H1 (cell line): ENCODE results near the gene KIAA1671. TPM values are rescaled to one million over a fixed set of nuclear protein-coding genes. Genes with fewer than 3 reads are reported as not detected.

Experiments used
- CTCF ChIA-PET: fragments of 300-600 bp; sonication (Branson Sonifier 250); formaldehyde crosslinking; loops from one replicate; lab custom pipeline; 2021; ENCODE audit not compliant: partially characterized antibody; lab: Charles Lee
- POLR2A ChIA-PET: fragments of 300-600 bp; sonication (Branson Sonifier 250); formaldehyde crosslinking; loops from one replicate; lab custom pipeline; 2021; ENCODE audit warnings: inconsistent platforms; ENCODE audit not compliant: partially characterized antibody; lab: Charles Lee
- DNase-seq, 2 experiments: peaks; one replicate each; pipeline versions ENCODE4 v3.0.0 to v3.0.0-alpha.2; 2010 to 2022; ENCODE audit warnings: low spot score in 2 of 2, low read depth in 1 of 2, mixed read lengths in 1 of 2
- FAIRE-seq: peaks from 2 replicates; lab custom pipeline; 2011; peaks lifted over from hg19 to GRCh38; lab: Jason Lieb, UNC
- H2AFZ ChIP-seq: 2 replicates; pipeline ENCODE4 v1.8.1; 2012; ENCODE audit warnings: low read length, inconsistent platforms
- H2AK5ac ChIP-seq: 2 replicates; pipeline ENCODE4 v1.6.1; 2013; ENCODE audit warnings: low read depth, low read length
- H2BK120ac ChIP-seq: replicated peaks from 2 replicates; pipeline ENCODE3; 2013; ENCODE audit warnings: low read depth, low read length, inconsistent platforms
- H2BK12ac ChIP-seq: 2 replicates; pipeline ENCODE4 v1.6.1; 2013; ENCODE audit warnings: low read depth, low read length
- H2BK15ac ChIP-seq: 2 replicates; pipeline ENCODE4 v1.6.1; 2013; ENCODE audit warnings: low read length
- H2BK20ac ChIP-seq: 2 replicates; pipeline ENCODE4 v1.6.1; 2013; ENCODE audit warnings: low read length
- H2BK5ac ChIP-seq: 2 replicates; pipeline ENCODE4 v1.6.1; 2013; ENCODE audit warnings: low read depth, low read length
- H3K14ac ChIP-seq: 2 replicates; pipeline ENCODE4 v1.6.1; 2013; ENCODE audit warnings: inconsistent platforms; ENCODE audit not compliant: insufficient read length
- H3K18ac ChIP-seq: 2 replicates; pipeline ENCODE4 v1.6.1; 2013; ENCODE audit warnings: low read length; ENCODE audit errors: extremely low read depth
- H3K23ac ChIP-seq: 2 replicates; pipeline ENCODE4 v1.6.1; 2013; ENCODE audit warnings: inconsistent platforms; ENCODE audit not compliant: insufficient read length
- H3K23me2 ChIP-seq: 2 replicates; pipeline ENCODE4 v1.6.1; 2013; ENCODE audit warnings: low read depth, low read length
- H3K27ac ChIP-seq: 2 replicates; pipeline ENCODE4 v1.6.1; 2011; ENCODE audit warnings: low read depth, low read length, inconsistent platforms
- H3K27me3 ChIP-seq, 4 experiments: replicated peaks in 1 of 4; 1 replicate in 1 of 4; 2 replicates in 3 of 4; pipeline versions ENCODE4 v1.6.1 to v1.8.1; 2011 to 2013; ENCODE audit warnings: low read length in 3 of 4, mild to moderate bottlenecking in 3 of 4, inconsistent platforms in 2 of 4, mixed read lengths in 2 of 4, moderate library complexity in 1 of 4; ENCODE audit not compliant: control insufficient read depth in 3 of 4, insufficient read depth in 3 of 4; ENCODE audit errors: extremely low read depth in 1 of 4
- H3K36me3 ChIP-seq, 4 experiments: 2 replicates each; pipeline versions ENCODE4 v1.6.1 to v1.8.1; 2011 to 2013; ENCODE audit warnings: mild to moderate bottlenecking in 4 of 4, low read length in 3 of 4, moderate library complexity in 2 of 4, control low read depth in 1 of 4, inconsistent platforms in 1 of 4; ENCODE audit not compliant: insufficient read depth in 4 of 4, control insufficient read depth in 2 of 4
- H3K4ac ChIP-seq: replicated peaks from 2 replicates; pipeline ENCODE3; 2013; ENCODE audit warnings: low read length, low read depth, mixed read lengths, inconsistent platforms; ENCODE audit not compliant: insufficient read length
- H3K4me1 ChIP-seq, 4 experiments: replicated peaks in 1 of 4; 1 replicate in 1 of 4; 2 replicates in 3 of 4; pipeline versions ENCODE4 v1.6.1 to v1.8.1; 2011 to 2013; ENCODE audit warnings: low read length in 3 of 4, inconsistent platforms in 2 of 4, mixed read lengths in 1 of 4; ENCODE audit not compliant: insufficient read depth in 4 of 4, control insufficient read depth in 3 of 4
- H3K4me2 ChIP-seq, 2 experiments: 2 replicates each; pipeline versions ENCODE4 v1.6.1 to v1.8.1; 2011 to 2013; ENCODE audit warnings: low read depth in 2 of 2, low read length in 2 of 2, control low read depth in 1 of 2, inconsistent platforms in 1 of 2, mild to moderate bottlenecking in 1 of 2; ENCODE audit not compliant: insufficient read depth in 1 of 2
- H3K4me3 ChIP-seq, 4 experiments: fragments of 200-600, 300-600 bp in 1 of 4; sonication (generic), shearing (Covaris generic), sonication (Bioruptor Twin) in 1 of 4; 2 replicates each; pipeline versions ENCODE4 v1.5.1 to v1.8.1; 2011 to 2016; ENCODE audit warnings: low read length in 4 of 4, low read depth in 3 of 4, control low read depth in 2 of 4, inconsistent platforms in 2 of 4, mild to moderate bottlenecking in 2 of 4, mixed read lengths in 1 of 4, moderate library complexity in 1 of 4; ENCODE audit not compliant: insufficient read depth in 2 of 4; ENCODE audit errors: extremely low read depth in 1 of 4
- H3K56ac ChIP-seq: replicated peaks from 2 replicates; pipeline ENCODE3; 2013; ENCODE audit warnings: low read depth, mild to moderate bottlenecking, mixed read lengths, low read length, inconsistent platforms; ENCODE audit not compliant: insufficient read length
- H3K79me1 ChIP-seq: 2 replicates; pipeline ENCODE4 v1.6.1; 2013; ENCODE audit warnings: low read depth, low read length, control low read depth
- H3K79me2 ChIP-seq, 2 experiments: 2 replicates each; pipeline versions ENCODE4 v1.6.1 to v1.8.1; 2012 to 2013; ENCODE audit warnings: low read length in 2 of 2, mild to moderate bottlenecking in 2 of 2, inconsistent platforms in 1 of 2; ENCODE audit not compliant: insufficient read depth in 2 of 2, control insufficient read depth in 1 of 2
- H3K9ac ChIP-seq, 4 experiments: replicated peaks in 1 of 4; 1 replicate in 1 of 4; 2 replicates in 3 of 4; pipeline versions ENCODE4 v1.6.1 to v1.8.1; 2011 to 2013; ENCODE audit warnings: low read depth in 3 of 4, low read length in 3 of 4, control low read depth in 2 of 4, mild to moderate bottlenecking in 2 of 4, moderate library complexity in 2 of 4, inconsistent platforms in 1 of 4; ENCODE audit errors: extremely low read depth in 1 of 4
- H3K9me3 ChIP-seq, 2 experiments: 2 replicates each; pipeline versions ENCODE4 v1.6.1 to v1.8.1; 2012 to 2013; ENCODE audit warnings: mild to moderate bottlenecking in 2 of 2, moderate library complexity in 2 of 2, control low read depth in 1 of 2, inconsistent platforms in 1 of 2, low read depth in 1 of 2, low read length in 1 of 2, mixed read lengths in 1 of 2; ENCODE audit not compliant: insufficient read depth in 2 of 2
- H4K20me1 ChIP-seq, 2 experiments: replicated peaks in 1 of 2; 2 replicates each; pipeline versions ENCODE3 to v1.8.1; 2011 to 2013; ENCODE audit warnings: inconsistent platforms in 2 of 2, low read length in 2 of 2, mild to moderate bottlenecking in 1 of 2; ENCODE audit not compliant: insufficient read depth in 2 of 2, control insufficient read depth in 1 of 2
- H4K5ac ChIP-seq: 2 replicates; pipeline ENCODE4 v1.6.1; 2013; ENCODE audit warnings: low read length, low read depth, mixed read lengths, inconsistent platforms; ENCODE audit not compliant: insufficient read length
- H4K8ac ChIP-seq: 2 replicates; pipeline ENCODE4 v1.8.0; 2013; ENCODE audit warnings: mild to moderate bottlenecking, moderate library complexity, low read length, inconsistent platforms; ENCODE audit not compliant: insufficient read depth; ENCODE audit errors: extremely low read depth
- H4K91ac ChIP-seq: replicated peaks from 2 replicates; pipeline ENCODE3; 2013; ENCODE audit warnings: low read length, mixed read lengths, inconsistent platforms; ENCODE audit not compliant: insufficient read length
- BACH1 ChIP-seq: IDR thresholded peaks from 2 replicates; pipeline ENCODE4 v1.6.1; 2012; ENCODE audit warnings: low read length, improper control_type of control experiment
- BCL11A ChIP-seq, 2 experiments: IDR thresholded peaks; one replicate each; pipeline ENCODE4 v1.6.1; 2011; ENCODE audit warnings: low read depth in 2 of 2, low read length in 2 of 2, mild to moderate bottlenecking in 2 of 2
- EZH2 ChIP-seq: fragments of 200-600 bp; sonication (generic); IDR thresholded peaks from 2 replicates; pipeline ENCODE4 v1.7.1; 2012; ENCODE audit warnings: low read depth, mild to moderate bottlenecking, moderate library complexity, low read length, inconsistent platforms; ENCODE audit not compliant: severe bottlenecking
- GTF2F1 ChIP-seq: IDR thresholded peaks from 2 replicates; pipeline ENCODE4 v1.6.1; 2012; ENCODE audit warnings: low read depth, low read length, improper control_type of control experiment, borderline replicate concordance
- JUND ChIP-seq: IDR thresholded peaks from 2 replicates; pipeline ENCODE4 v1.6.1; 2011; ENCODE audit warnings: mild to moderate bottlenecking, improper control_type of control experiment, low read length
- KDM5A ChIP-seq: fragments of 200-600 bp; IDR thresholded peaks from 2 replicates; pipeline ENCODE4 v1.7.1; 2012; ENCODE audit warnings: mild to moderate bottlenecking, low read length, inconsistent platforms, mixed read lengths
- POLR2A ChIP-seq, 2 experiments: IDR thresholded peaks; 1 replicate in 1 of 2; 2 replicates in 1 of 2; pipeline ENCODE4 v1.6.1; 2011; ENCODE audit warnings: low read depth in 2 of 2, low read length in 2 of 2, mild to moderate bottlenecking in 2 of 2; ENCODE audit errors: control extremely low read depth in 1 of 2
- POLR2AphosphoS5 ChIP-seq: IDR thresholded peaks from 2 replicates; pipeline ENCODE4 v1.6.1; 2011; ENCODE audit warnings: low read depth, low read length
- SAP30 ChIP-seq: fragments of 300-600 bp; sonication (generic); IDR thresholded peaks from 2 replicates; pipeline ENCODE4 v1.7.1; 2012; ENCODE audit warnings: low read length, moderate library complexity, mild to moderate bottlenecking, inconsistent platforms; ENCODE audit not compliant: insufficient read depth, insufficient replicate concordance
- TAF7 ChIP-seq: optimal IDR thresholded peaks from 2 replicates; pipeline ENCODE3; 2011; ENCODE audit warnings: low read depth, mild to moderate bottlenecking, inconsistent platforms, low read length, moderate library complexity, borderline replicate concordance
- TBP ChIP-seq: IDR thresholded peaks from 2 replicates; pipeline ENCODE4 v1.6.1; 2011; ENCODE audit warnings: low read depth, low read length, improper control_type of control experiment
- WGBS, 2 experiments: shearing (Covaris generic) in 1 of 2; methylation state at CpG; one replicate each; pipeline versions ENCODE4 v1.1.6 to v1.1.7; 2013 to 2015; ENCODE audit warnings: low lambda C conversion rate in 2 of 2, mixed read lengths in 2 of 2, inconsistent platforms in 1 of 2, low coverage in 1 of 2, missing lambda C conversion rate in 1 of 2; ENCODE audit not compliant: insufficient replicate concordance in 2 of 2, insufficient coverage in 1 of 2, insufficient read length in 1 of 2; ENCODE audit errors: extremely low coverage in 1 of 2, missing lambda C conversion rate in 1 of 2; 5-methylcytosine and 5-hydroxymethylcytosine counted together
- polyA plus RNA-seq, 7 experiments: library from polyadenylated mRNA; depleted of rRNA in 3 of 7; stranded (reverse) in 5 of 7; unstranded in 2 of 7; fragments of >200 nt in 5 of 7; fragments of 200-250 nt in 2 of 7; gene quantifications; 1 replicate in 5 of 7; 2 replicates in 1 of 7; 4 replicates in 1 of 7; pipeline versions ENCODE4 v1.2.1 to v1.2.3, GENCODE V29; 2011 to 2013; ENCODE audit warnings: missing spikeins in 2 of 7, mixed read lengths in 2 of 7
- total RNA-seq: library from RNA; stranded (reverse); fragmentation: NEBNext Ultra II Directional; extraction: Animal tissue kit (Norgen Biotek cat#: 25700); gene quantifications from 2 replicates; pipeline ENCODE4 v1.2.1, GENCODE V29; 2021

The KIAA1671 gene
- total and polyA plus RNA-seq, 2 of the 8 experiments (the other 6 are each of a cell fraction or from before 2014, with no cell fraction given), result 6.4 to 23.9 TPM

DNA sequence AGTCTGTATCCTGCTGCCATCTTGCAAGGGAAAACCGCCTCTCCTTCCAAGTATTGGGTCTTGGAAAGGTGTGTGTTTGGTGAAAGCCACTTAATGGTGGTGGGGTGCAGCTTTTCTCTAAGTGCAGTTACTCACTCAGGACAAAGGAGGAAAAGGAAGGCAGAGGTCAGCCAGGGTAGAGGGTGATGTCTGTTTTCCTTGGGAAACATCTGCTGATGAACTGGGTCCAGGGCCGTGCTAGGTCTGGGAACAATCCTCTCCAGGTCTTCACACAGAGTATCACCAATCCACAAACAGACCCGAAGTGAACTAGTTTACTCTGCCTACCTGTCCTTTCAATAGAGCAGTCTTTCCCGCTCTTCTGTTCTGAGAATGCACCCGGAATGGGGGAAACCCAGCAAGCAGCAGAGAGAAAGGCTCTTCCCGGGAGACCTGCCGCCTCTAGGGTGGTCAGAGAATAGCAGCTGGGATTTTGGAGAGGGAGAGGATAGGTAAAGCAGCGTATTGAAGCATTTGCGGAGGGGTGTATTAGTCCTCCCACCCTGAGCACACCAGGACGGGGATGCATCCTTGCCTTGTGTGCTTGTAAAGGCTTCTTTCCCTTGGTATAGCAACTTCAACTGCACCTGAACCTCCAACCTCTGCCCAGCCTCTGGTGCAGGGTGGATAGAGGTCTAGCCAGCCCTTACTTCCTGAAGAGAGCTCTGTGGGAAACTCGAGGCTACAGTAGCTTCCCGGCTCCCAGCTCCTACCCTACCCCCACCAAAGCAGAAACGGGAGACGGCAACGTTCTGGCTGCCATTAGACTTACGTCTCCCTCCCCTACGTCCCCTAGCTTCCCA is 26.7 kb upstream of the KIAA1671 start:
- CTCF ChIA-PET, result interaction anchor here (0.7 to 3.8 kb wide), 15 partner anchors 8 to 169 kb away, joined by 3 to 27 read pairs (median 4); no protein-coding TSS in a partner anchor
- no peak overlapping the region for H2BK120ac ChIP-seq
- H2AK5ac ChIP-seq, result no peak overlapping the region
- DNase-seq, result peak in 1 of 2 experiments; percentile 61
- peak overlapping the region in 1 of 4 experiments; percentile 2; a peak in 1 of 8 replicates for H3K4me3 ChIP-seq
- no peak overlapping the region for H4K91ac ChIP-seq
- H3K27ac ChIP-seq, result no peak overlapping the region
- H3K79me2 ChIP-seq, result no peaks in the 10 kb centered on the region
- peaks cover 2% of the 10 kb centered on the region; the same call in 1 of the 2 replicates for H3K23me2 ChIP-seq
- H2BK12ac ChIP-seq, result peak overlapping the region; percentile 51; the same call in 1 of the 2 replicates
- H2AFZ ChIP-seq, result peak overlapping the region; percentile 63
- FAIRE-seq, result peak; percentile 79
- 60% methylated on average over 17 of the region's 17 CpGs; no CpG with 5 or more reads in 1 of the 2 experiments for WGBS, 2 experiments
- peak overlapping the region; percentile 39 for H4K5ac ChIP-seq
- POLR2A ChIA-PET, result interaction anchor here (0.6 to 1.3 kb wide), 3 partner anchors 13 to 414 kb away, joined by 3 to 4 read pairs (median 3); no protein-coding TSS in a partner anchor
- H3K18ac ChIP-seq, result peak overlapping the region; percentile 71
- no peaks in the 10 kb centered on the region for H3K36me3 ChIP-seq
- H3K9me3 ChIP-seq, result peaks cover 0 to 3% of the 10 kb centered on the region in 2 experiments; a peak in 1 of 4 replicates
- H3K79me1 ChIP-seq, result no peaks in the 10 kb centered on the region
- H2BK15ac ChIP-seq, result no peak overlapping the region
- peak overlapping the region; percentile 47 to 55; a peak in 3 of 4 replicates for H3K4me2 ChIP-seq
- H3K14ac ChIP-seq, result no peak overlapping the region
- peak overlapping the region; percentile 64; the same call in 1 of the 2 replicates for H2BK20ac ChIP-seq
- peak overlapping the region in 2 of 4 experiments; percentile 0 to 31; a peak in 1 of 7 replicates for H3K9ac ChIP-seq
- 0 out of 2 replicates have a peak overlapping the region, but pooled peaks have one; percentile 36 for H2BK5ac ChIP-seq
- peak overlapping the region; percentile 73 for H4K8ac ChIP-seq
- H3K23ac ChIP-seq, result no peak overlapping the region
- H3K56ac ChIP-seq, result no peak overlapping the region
- no peaks in the 10 kb centered on the region for H4K20me1 ChIP-seq
- no peaks in the 10 kb centered on the region for H3K27me3 ChIP-seq
- no peak overlapping the region for H3K4ac ChIP-seq
- peaks cover 0 to 8% (median 5%) of the 10 kb centered on the region in 4 experiments; a peak in 4 of 7 replicates for H3K4me1 ChIP-seq
- TF ChIP-seq GTF2F1, result no peak
- TF ChIP-seq EZH2, result no peak
- TF ChIP-seq TBP, result 0 out of 2 replicates have a peak, but pooled peaks have one; percentile 11
- TF ChIP-seq TAF7, result no peak
- no peak for TF ChIP-seq BACH1
- peak in 1 of 2 experiments; percentile 41; a peak in 1 of 3 replicates for TF ChIP-seq POLR2A (IDR thresholded peaks at IDR 0.05; ENCODE audit: control extremely low read depth in 1 of 2, low read depth in 2 of 2, low read length in 2 of 2)
- no peak for TF ChIP-seq BCL11A (IDR thresholded peaks at IDR 0.05; ENCODE audit: low read depth in 2 of 2, low read length in 2 of 2)
- TF ChIP-seq KDM5A, result no peak
- no peak for TF ChIP-seq JUND
- no peak for TF ChIP-seq SAP30
- no peak for TF ChIP-seq POLR2AphosphoS5
